Measurements from ENCODE around the gene PEAR1. TPM values are rescaled to one million over a fixed set of nuclear protein-coding genes. Genes with fewer than 3 reads are reported as not detected.

Gene PEAR1
- total RNA-seq, 2 experiments from 2014 or later: not detected

DNA sequence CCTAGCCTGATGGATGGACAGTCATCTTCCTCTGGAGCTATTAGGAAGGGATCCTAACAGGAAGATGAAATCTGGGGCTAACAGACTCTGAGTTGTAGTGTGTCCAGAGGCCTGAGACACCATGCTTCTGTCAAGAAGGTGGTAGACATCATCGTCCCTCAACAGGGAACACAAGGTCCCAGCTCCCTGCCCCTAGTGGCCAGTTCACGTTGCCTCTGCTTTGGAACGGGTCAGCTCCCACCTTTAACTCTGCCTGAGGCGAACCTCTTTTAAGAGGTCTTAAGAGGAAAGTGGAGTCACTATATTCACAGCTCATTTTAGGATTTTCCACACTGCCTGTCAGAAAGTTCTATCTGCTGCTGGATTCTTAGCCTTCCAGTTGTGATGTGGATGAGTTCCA lies 55.2 kb downstream of the PEAR1 start:
- Histone ChIP-seq H2AFZ (ENCODE audit: low read length) (no peak overlapping the region), H3K79me2 (ENCODE audit: insufficient read depth, low read depth, low read length) (no peaks in the 10 kb centered on the region), H3K9me2 (ENCODE audit: insufficient read depth, low read length) (no peaks in the 10 kb centered on the region), H3K36me3 (ENCODE audit: insufficient read depth, low read length) (no peaks in the 10 kb centered on the region), H3K4me3 (ENCODE audit: low read depth, low read length, poor library complexity, severe bottlenecking) (no peak overlapping the region), H3K4me1 (ENCODE audit: insufficient read depth, low read length, poor library complexity, severe bottlenecking) (no peaks in the 10 kb centered on the region), H3K9me3 (ENCODE audit: low read length) (no peaks in the 10 kb centered on the region), H3K4me2 (ENCODE audit: low read length) (no peak overlapping the region), H3K27ac (ENCODE audit: low read depth, low read length, poor library complexity, severe bottlenecking) (no peak overlapping the region), H4K20me1 (ENCODE audit: insufficient read depth, low read length) (no peaks in the 10 kb centered on the region)
- no peak for TF ChIP-seq EZH2phosphoT487 (IDR thresholded peaks at IDR 0.05; ENCODE audit: borderline replicate concordance, low read depth, low read length)
- TF ChIP-seq, protein P1, sequence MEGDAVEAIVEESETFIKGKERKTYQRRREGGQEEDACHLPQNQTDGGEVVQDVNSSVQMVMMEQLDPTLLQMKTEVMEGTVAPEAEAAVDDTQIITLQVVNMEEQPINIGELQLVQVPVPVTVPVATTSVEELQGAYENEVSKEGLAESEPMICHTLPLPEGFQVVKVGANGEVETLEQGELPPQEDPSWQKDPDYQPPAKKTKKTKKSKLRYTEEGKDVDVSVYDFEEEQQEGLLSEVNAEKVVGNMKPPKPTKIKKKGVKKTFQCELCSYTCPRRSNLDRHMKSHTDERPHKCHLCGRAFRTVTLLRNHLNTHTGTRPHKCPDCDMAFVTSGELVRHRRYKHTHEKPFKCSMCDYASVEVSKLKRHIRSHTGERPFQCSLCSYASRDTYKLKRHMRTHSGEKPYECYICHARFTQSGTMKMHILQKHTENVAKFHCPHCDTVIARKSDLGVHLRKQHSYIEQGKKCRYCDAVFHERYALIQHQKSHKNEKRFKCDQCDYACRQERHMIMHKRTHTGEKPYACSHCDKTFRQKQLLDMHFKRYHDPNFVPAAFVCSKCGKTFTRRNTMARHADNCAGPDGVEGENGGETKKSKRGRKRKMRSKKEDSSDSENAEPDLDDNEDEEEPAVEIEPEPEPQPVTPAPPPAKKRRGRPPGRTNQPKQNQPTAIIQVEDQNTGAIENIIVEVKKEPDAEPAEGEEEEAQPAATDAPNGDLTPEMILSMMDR (conservative IDR thresholded peaks at IDR 0.05; ENCODE audit: low read length): peak; percentile 49
- no peak for DNase-seq (ENCODE audit: low spot score)
- intact Hi-C loops (cut with micrococcal nuclease; ENCODE audit: unreplicated experiment): no loop called here
- no TSS peak for BruUV-seq (replicated peaks)
- CTCF ChIA-PET (ENCODE audit: unreplicated experiment): no interaction called here
- POLR2A ChIA-PET: interaction anchor here (1.2 kb wide), 1 partner anchor 12 kb away, joined by 3 read pairs; no protein-coding TSS in a partner anchor

DNA sequence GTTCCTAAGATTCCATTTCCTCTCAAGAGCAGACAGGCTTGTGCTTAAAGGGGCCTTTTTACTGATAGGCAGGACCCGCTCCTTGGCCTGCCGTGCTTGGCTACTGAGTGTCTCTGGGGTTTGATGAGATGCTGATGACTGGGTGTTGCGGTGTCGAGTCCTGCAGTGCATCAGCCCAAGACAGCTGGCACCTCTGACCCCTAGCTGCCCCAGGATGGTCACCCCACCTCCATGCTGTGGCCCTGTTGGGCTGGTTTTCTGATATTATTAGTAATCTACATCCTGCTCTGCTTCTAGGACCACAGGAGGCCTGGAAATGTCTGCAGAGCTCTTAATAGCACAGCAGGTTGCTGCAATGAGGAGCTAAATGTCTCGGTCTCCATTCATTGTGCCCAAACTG lies 55.6 kb downstream of the PEAR1 start:
- TF ChIP-seq EZH2phosphoT487 (IDR thresholded peaks at IDR 0.05; ENCODE audit: borderline replicate concordance, low read depth, low read length): no peak
- TF ChIP-seq, protein P1 (conservative IDR thresholded peaks at IDR 0.05; ENCODE audit: low read length): no peak
- Histone ChIP-seq H3K4me1 (ENCODE audit: insufficient read depth, low read length, poor library complexity, severe bottlenecking) (no peaks in the 10 kb centered on the region), H3K27ac (ENCODE audit: low read depth, low read length, poor library complexity, severe bottlenecking) (no peak overlapping the region), H3K4me2 (ENCODE audit: low read length) (no peak overlapping the region), H3K36me3 (ENCODE audit: insufficient read depth, low read length) (no peaks in the 10 kb centered on the region), H3K9me2 (ENCODE audit: insufficient read depth, low read length) (no peaks in the 10 kb centered on the region), H4K20me1 (ENCODE audit: insufficient read depth, low read length) (no peaks in the 10 kb centered on the region), H3K4me3 (ENCODE audit: low read depth, low read length, poor library complexity, severe bottlenecking) (no peak overlapping the region), H3K79me2 (ENCODE audit: insufficient read depth, low read depth, low read length) (no peaks in the 10 kb centered on the region), H2AFZ (ENCODE audit: low read length) (no peak overlapping the region), H3K9me3 (ENCODE audit: low read length) (no peaks in the 10 kb centered on the region)
- ChIA-PET CTCF (ENCODE audit: unreplicated experiment) (no interaction called here), POLR2A (interaction anchor here (1.2 kb wide), 1 partner anchor 11 kb away, joined by 3 read pairs; no protein-coding TSS in a partner anchor)
- intact Hi-C loops (cut with micrococcal nuclease; ENCODE audit: unreplicated experiment): no loop called here
- no TSS peak for BruUV-seq (replicated peaks)
- DNase-seq (ENCODE audit: low spot score): no peak

DNA sequence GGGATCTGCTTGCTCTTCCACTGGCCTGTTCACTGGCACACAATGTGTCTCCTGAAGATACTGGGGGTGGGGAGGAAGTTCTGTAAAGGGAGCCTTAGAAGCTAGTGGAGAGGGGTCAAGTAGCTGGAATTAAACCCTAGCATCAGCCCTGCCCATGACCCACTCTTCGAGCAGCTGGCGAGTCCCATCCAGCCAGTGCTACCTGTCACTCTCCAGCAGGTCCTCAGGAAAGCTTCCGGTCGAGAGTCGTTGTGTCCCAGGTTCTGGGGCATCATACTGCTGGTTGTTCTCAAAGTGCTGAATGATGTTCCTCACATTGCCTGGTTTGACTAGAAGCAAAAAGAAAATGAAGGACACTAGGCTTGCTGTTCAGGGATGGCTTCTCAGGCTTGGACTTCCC lies 57.9 kb downstream of the PEAR1 start:
- Histone ChIP-seq H3K9me3 (ENCODE audit: low read length) (no peaks in the 10 kb centered on the region), H3K4me1 (ENCODE audit: insufficient read depth, low read length, poor library complexity, severe bottlenecking) (no peaks in the 10 kb centered on the region), H2AFZ (ENCODE audit: low read length) (no peak overlapping the region), H3K9me2 (ENCODE audit: insufficient read depth, low read length) (no peaks in the 10 kb centered on the region), H3K4me3 (ENCODE audit: low read depth, low read length, poor library complexity, severe bottlenecking) (no peak overlapping the region), H3K27ac (ENCODE audit: low read depth, low read length, poor library complexity, severe bottlenecking) (no peak overlapping the region), H4K20me1 (ENCODE audit: insufficient read depth, low read length) (no peaks in the 10 kb centered on the region), H3K79me2 (ENCODE audit: insufficient read depth, low read depth, low read length) (no peaks in the 10 kb centered on the region), H3K4me2 (ENCODE audit: low read length) (no peak overlapping the region), H3K36me3 (ENCODE audit: insufficient read depth, low read length) (no peaks in the 10 kb centered on the region)
- intact Hi-C loops (cut with micrococcal nuclease; ENCODE audit: unreplicated experiment): no loop called here
- DNase-seq (ENCODE audit: low spot score): no peak
- BruUV-seq (replicated peaks): no TSS peak
- ChIA-PET POLR2A (interaction anchor here (0.6 kb wide), 1 partner anchor 1176 kb away, joined by 4 read pairs; no protein-coding TSS in a partner anchor), CTCF (ENCODE audit: unreplicated experiment) (no interaction called here)
- TF ChIP-seq EZH2phosphoT487 (IDR thresholded peaks at IDR 0.05; ENCODE audit: borderline replicate concordance, low read depth, low read length): no peak
- TF ChIP-seq, protein P1 (conservative IDR thresholded peaks at IDR 0.05; ENCODE audit: low read length): no peak
